Activated CD8-positive, alpha-beta memory T cell treated with anti-CD3 and anti-CD28 coated beads, Interleukin-2, amount 50 U/mL, for 48 hours (primary cell): ENCODE results near the gene TMEM198.
A peak's percentile ranks its signal among the peaks of the same experiment; 100 is the strongest.

Experiments
- DNase-seq: peaks from one replicate; pipeline ENCODE4 v3.0.0-alpha.2; 2020

The TMEM198 gene

GRCh38 chr2:219509780-219510511, 33.9 kb upstream of the TMEM198 start:
- peak; percentile 73 for DNase-seq

GRCh38 chr2:219510512-219511135, 33.2 kb upstream of the TMEM198 start:
- DNase-seq = no peak

- no peak for DNase-seq
Measured at GRCh38 chr2:219511547-219512325, 32.1 kb upstream of the TMEM198 start.

- DNase-seq = no peak
Measured at GRCh38 chr2:219512524-219513216, 31.2 kb upstream of the TMEM198 start.

GRCh38 chr2:219513787-219514186, 30.0 kb upstream of the TMEM198 start:
- no peak for DNase-seq

- no peak for DNase-seq
Measured at GRCh38 chr2:219514196-219514761, 29.5 kb upstream of the TMEM198 start, which contains the start of gene ASIC4. ASIC4 (plus strand) TSS chr2:219514482; CDS start chr2:219514725, 243 bp downstream.

GRCh38 chr2:219514836-219515235, 29.0 kb upstream of the TMEM198 start:
- DNase-seq = no peak

- no peak for DNase-seq
Measured at GRCh38 chr2:219515874-219516629, 27.8 kb upstream of the TMEM198 start.

- DNase-seq = no peak
Measured at GRCh38 chr2:219516888-219517287, 26.9 kb upstream of the TMEM198 start.

- DNase-seq = no peak
Measured at GRCh38 chr2:219517954-219518778, 25.7 kb upstream of the TMEM198 start.

GRCh38 chr2:219519526-219519916, 24.3 kb upstream of the TMEM198 start:
- no peak for DNase-seq

GRCh38 chr2:219520079-219520478, 23.7 kb upstream of the TMEM198 start:
- no peak for DNase-seq

- no peak for DNase-seq
Measured at GRCh38 chr2:219521066-219521880, 22.6 kb upstream of the TMEM198 start.

- no peak for DNase-seq
Measured at GRCh38 chr2:219522111-219523030, 21.5 kb upstream of the TMEM198 start.

- DNase-seq = no peak
Measured at GRCh38 chr2:219523031-219523671, 20.7 kb upstream of the TMEM198 start.

GRCh38 chr2:219524817-219525216, 19.0 kb upstream of the TMEM198 start:
- DNase-seq = no peak

GRCh38 chr2:219525533-219526232, 18.1 kb upstream of the TMEM198 start:
- no peak for DNase-seq
